ENCODE measurements around the gene TSPAN31. TPM values are rescaled to one million over a fixed set of nuclear protein-coding genes. Genes with fewer than 3 reads are reported as not detected.

The TSPAN31 gene
- total RNA-seq, 1 donor from 2014 or later: 39.9 TPM

- Histone ChIP-seq H3K4me3 (no peak overlapping the region), H3K27me3 (no peaks in the 10 kb centered on the region), H3K4me1 (peaks cover 6% of the 10 kb centered on the region), H3K9me3 (no peaks in the 10 kb centered on the region), H3K36me3 (peaks cover 86% of the 10 kb centered on the region), H3K27ac (no peak overlapping the region)
- ATAC-seq: no peak
- TF ChIP-seq, protein P1, sequence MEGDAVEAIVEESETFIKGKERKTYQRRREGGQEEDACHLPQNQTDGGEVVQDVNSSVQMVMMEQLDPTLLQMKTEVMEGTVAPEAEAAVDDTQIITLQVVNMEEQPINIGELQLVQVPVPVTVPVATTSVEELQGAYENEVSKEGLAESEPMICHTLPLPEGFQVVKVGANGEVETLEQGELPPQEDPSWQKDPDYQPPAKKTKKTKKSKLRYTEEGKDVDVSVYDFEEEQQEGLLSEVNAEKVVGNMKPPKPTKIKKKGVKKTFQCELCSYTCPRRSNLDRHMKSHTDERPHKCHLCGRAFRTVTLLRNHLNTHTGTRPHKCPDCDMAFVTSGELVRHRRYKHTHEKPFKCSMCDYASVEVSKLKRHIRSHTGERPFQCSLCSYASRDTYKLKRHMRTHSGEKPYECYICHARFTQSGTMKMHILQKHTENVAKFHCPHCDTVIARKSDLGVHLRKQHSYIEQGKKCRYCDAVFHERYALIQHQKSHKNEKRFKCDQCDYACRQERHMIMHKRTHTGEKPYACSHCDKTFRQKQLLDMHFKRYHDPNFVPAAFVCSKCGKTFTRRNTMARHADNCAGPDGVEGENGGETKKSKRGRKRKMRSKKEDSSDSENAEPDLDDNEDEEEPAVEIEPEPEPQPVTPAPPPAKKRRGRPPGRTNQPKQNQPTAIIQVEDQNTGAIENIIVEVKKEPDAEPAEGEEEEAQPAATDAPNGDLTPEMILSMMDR (IDR thresholded peaks at IDR 0.05): no peak
- no peak for DNase-seq
- intact Hi-C loops (cut with DNase I): no loop called here
Measured at GRCh38 chr12:57796996-57797395, 52.2 kb downstream of the TSPAN31 start.

DNA sequence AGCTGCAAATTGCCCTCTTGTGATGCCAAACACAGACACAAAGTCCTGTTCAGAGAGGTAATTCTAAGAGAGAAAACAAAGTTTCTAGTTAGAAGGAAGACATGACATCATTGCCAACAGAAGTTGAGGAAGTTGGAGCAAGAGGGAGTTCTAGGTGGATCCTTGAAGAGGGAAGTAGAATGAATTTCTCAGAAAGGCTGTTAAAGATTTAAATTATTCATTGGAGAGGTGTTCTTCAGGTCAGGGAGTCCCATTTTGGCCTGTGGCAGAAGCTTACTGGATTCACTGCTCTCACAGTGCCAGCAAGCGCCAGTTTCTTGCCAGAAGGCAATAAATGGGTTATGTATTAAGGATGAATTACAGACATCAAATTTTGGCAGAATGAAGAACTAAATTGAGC is 53.1 kb downstream of the TSPAN31 start:
- DNase-seq: no peak
- peak; percentile 58 for ATAC-seq
- no peaks in the 10 kb centered on the region for H3K27me3 ChIP-seq
- TF ChIP-seq, protein P1 (IDR thresholded peaks at IDR 0.05): no peak
- intact Hi-C loops (cut with DNase I): no loop called here
- H3K9me3 ChIP-seq: no peaks in the 10 kb centered on the region
- no peak overlapping the region for H3K4me3 ChIP-seq
- peak overlapping the region; percentile 13 for H3K27ac ChIP-seq
- peaks cover 6% of the 10 kb centered on the region for H3K4me1 ChIP-seq
- peaks cover 86% of the 10 kb centered on the region for H3K36me3 ChIP-seq

Small RNAs within 50 kb of the gene (microRNA-seq; reads per million reads assigned to microRNA genes)
- not detected for gene MIR6759 (ENCODE audit: borderline microRNAs expressed)

Other genes starting within 250 kb of the TSPAN31 start
- gene DDIT3, start 224.5 kb upstream of the TSPAN31 start, total RNA-seq: 47.3 TPM
- 85.8 TPM for gene MBD6, start 222.2 kb upstream of the TSPAN31 start, total RNA-seq
- gene DCTN2, start 197.8 kb upstream of the TSPAN31 start, total RNA-seq: 90.7 TPM
- gene KIF5A, start 195.0 kb upstream of the TSPAN31 start, total RNA-seq: 0.14 TPM
- gene PIP4K2C, start 153.8 kb upstream of the TSPAN31 start, total RNA-seq: 31.0 TPM
- gene DTX3, start 140.2 kb upstream of the TSPAN31 start, total RNA-seq: 26.0 TPM
- 16.3 TPM for gene ARHGEF25, start 133.6 kb upstream of the TSPAN31 start, total RNA-seq
- gene B4GALNT1, start 111.8 kb upstream of the TSPAN31 start, total RNA-seq: 0.93 TPM
- gene OS9, start 50.9 kb upstream of the TSPAN31 start, total RNA-seq: 263 TPM
- 5.4 TPM for gene AGAP2, start 6.3 kb upstream of the TSPAN31 start, total RNA-seq
- gene CDK4, start 7.3 kb downstream of the TSPAN31 start, total RNA-seq: 77.6 TPM
- 21.2 TPM for gene MARCHF9, start 10.1 kb downstream of the TSPAN31 start, total RNA-seq
- gene CYP27B1, start 22.0 kb downstream of the TSPAN31 start, total RNA-seq: 2.0 TPM
- 26.9 TPM for gene METTL1, start 27.1 kb downstream of the TSPAN31 start, total RNA-seq
- gene EEF1AKMT3, start 27.6 kb downstream of the TSPAN31 start, total RNA-seq: 8.0 TPM
- 24.3 TPM for gene TSFM, start 37.7 kb downstream of the TSPAN31 start, total RNA-seq
- 11.3 TPM for gene AVIL, start 73.7 kb downstream of the TSPAN31 start, total RNA-seq
- 217 TPM for gene CTDSP2, start 101.7 kb downstream of the TSPAN31 start, total RNA-seq
- gene ATP23, start 196.5 kb downstream of the TSPAN31 start, total RNA-seq: 6.2 TPM